Neural cell (in vitro differentiated cells): ENCODE measurements around the gene NR2C1.

Experiments used
- CTCF ChIP-seq: fragments of 450-650 bp; IDR thresholded peaks from 2 replicates; pipeline ENCODE4 v1.5.1; 2014; ENCODE audit warnings: antibody characterized with exemption, mild to moderate bottlenecking, moderate library complexity; ENCODE audit not compliant: poor library complexity, severe bottlenecking
- EP300 ChIP-seq: fragments of 450-650 bp; conservative IDR thresholded peaks from 2 replicates; pipeline ENCODE4 v1.6.1; 2014; ENCODE audit warnings: antibody characterized with exemption, mild to moderate bottlenecking, moderate library complexity; ENCODE audit not compliant: poor library complexity, severe bottlenecking
- EZH2 ChIP-seq: fragments of 200-600, 300-800 bp; shearing (Covaris generic), sonication (generic); IDR thresholded peaks from 2 replicates; pipeline ENCODE4 v1.6.1; 2014; ENCODE audit warnings: antibody characterized with exemption, low read length, borderline replicate concordance, mild to moderate bottlenecking; ENCODE audit not compliant: insufficient read depth, poor library complexity, severe bottlenecking
- POLR2AphosphoS5 ChIP-seq: IDR thresholded peaks from 2 replicates; pipeline ENCODE4 v1.6.1; 2012
- RAD21 ChIP-seq: fragments of 450-650 bp; conservative IDR thresholded peaks from 2 replicates; pipeline ENCODE4 v1.6.1; 2014; ENCODE audit warnings: antibody characterized with exemption, mild to moderate bottlenecking, moderate library complexity
- TF ChIP-seq, protein P1 (sequence below): IDR thresholded peaks from 2 replicates; pipeline ENCODE4 v1.6.1; 2012; ENCODE audit warnings: borderline replicate concordance

DNA sequence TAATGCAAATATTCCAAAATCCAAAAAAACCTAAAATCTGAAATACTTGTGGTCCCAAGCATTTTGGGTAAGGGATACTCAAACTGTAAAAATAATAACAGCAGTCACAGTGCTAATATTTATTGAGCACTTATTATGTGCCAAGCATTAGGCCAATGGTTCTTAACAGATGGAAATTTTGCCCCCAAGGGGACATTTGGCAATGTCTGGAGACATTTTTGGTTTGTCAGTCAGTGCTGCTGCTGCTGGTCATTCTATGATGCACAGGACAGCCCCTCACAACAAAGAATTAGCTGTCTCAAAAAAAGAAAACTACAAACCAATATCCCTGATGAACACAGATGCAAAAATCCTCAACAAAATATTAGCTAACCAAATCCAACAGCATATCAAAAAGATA is 75.7 kb downstream of the NR2C1 start:
- no peak for TF ChIP-seq CTCF
- no peak for TF ChIP-seq EP300
- no peak for TF ChIP-seq EZH2
- no peak for TF ChIP-seq POLR2AphosphoS5
- TF ChIP-seq RAD21 = no peak
- TF ChIP-seq, protein P1, sequence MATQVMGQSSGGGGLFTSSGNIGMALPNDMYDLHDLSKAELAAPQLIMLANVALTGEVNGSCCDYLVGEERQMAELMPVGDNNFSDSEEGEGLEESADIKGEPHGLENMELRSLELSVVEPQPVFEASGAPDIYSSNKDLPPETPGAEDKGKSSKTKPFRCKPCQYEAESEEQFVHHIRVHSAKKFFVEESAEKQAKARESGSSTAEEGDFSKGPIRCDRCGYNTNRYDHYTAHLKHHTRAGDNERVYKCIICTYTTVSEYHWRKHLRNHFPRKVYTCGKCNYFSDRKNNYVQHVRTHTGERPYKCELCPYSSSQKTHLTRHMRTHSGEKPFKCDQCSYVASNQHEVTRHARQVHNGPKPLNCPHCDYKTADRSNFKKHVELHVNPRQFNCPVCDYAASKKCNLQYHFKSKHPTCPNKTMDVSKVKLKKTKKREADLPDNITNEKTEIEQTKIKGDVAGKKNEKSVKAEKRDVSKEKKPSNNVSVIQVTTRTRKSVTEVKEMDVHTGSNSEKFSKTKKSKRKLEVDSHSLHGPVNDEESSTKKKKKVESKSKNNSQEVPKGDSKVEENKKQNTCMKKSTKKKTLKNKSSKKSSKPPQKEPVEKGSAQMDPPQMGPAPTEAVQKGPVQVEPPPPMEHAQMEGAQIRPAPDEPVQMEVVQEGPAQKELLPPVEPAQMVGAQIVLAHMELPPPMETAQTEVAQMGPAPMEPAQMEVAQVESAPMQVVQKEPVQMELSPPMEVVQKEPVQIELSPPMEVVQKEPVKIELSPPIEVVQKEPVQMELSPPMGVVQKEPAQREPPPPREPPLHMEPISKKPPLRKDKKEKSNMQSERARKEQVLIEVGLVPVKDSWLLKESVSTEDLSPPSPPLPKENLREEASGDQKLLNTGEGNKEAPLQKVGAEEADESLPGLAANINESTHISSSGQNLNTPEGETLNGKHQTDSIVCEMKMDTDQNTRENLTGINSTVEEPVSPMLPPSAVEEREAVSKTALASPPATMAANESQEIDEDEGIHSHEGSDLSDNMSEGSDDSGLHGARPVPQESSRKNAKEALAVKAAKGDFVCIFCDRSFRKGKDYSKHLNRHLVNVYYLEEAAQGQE = no peak
